K562 (cell line): ENCODE measurements around the gene SLC2A4. TPM values are rescaled to one million over a fixed set of nuclear protein-coding genes. Genes with fewer than 3 reads are reported as not detected.

Source experiments
- ARNT ChIP-seq, 2 experiments: fragments of 450-650 bp; IDR thresholded peaks; 2 replicates each; pipeline ENCODE4 v1.6.1; 2016; ENCODE audit warnings: mild to moderate bottlenecking in 1 of 2
- EGR1 ChIP-seq: fragments of 450-650 bp; conservative IDR thresholded peaks from 2 replicates; pipeline ENCODE4 v1.6.1; 2017; ENCODE audit warnings: mild to moderate bottlenecking
- GABPB1 ChIP-seq: sonication (generic); formaldehyde crosslinking; IDR thresholded peaks from 2 replicates; pipeline ENCODE4 v1.8.0; 2022; ENCODE audit warnings: mild to moderate bottlenecking, missing genetic modification reagents
- HNRNPH1 ChIP-seq: fragments of 200-400 bp; formaldehyde crosslinking; optimal IDR thresholded peaks from 2 replicates; pipeline ENCODE3; 2017; ENCODE audit warnings: low read depth, mild to moderate bottlenecking, low read length, moderate library complexity
- KAT7 ChIP-seq: sonication (generic); formaldehyde crosslinking; IDR thresholded peaks from 2 replicates; pipeline ENCODE4 v1.8.0; 2022; ENCODE audit warnings: missing genetic modification reagents, mild to moderate bottlenecking, borderline replicate concordance
- MTA3 ChIP-seq: fragments of 450-650 bp; formaldehyde crosslinking; IDR thresholded peaks from 2 replicates; pipeline ENCODE4 v1.6.1; 2017; ENCODE audit warnings: mild to moderate bottlenecking, borderline replicate concordance
- MXI1 ChIP-seq: IDR thresholded peaks from 2 replicates; pipeline ENCODE4 v1.6.1; 2011; ENCODE audit warnings: low read depth, mild to moderate bottlenecking, improper control_type of control experiment, low read length
- MYC ChIP-seq, 2 experiments: fragments of 250-450 bp in 1 of 2; sonication (Bioruptor Pico) in 1 of 2; IDR thresholded peaks; 2 replicates each; pipeline versions ENCODE4 v1.5.1 to v1.6.1; 2012 to 2021; ENCODE audit warnings: low read depth in 2 of 2, borderline replicate concordance in 1 of 2, improper control_type of control experiment in 1 of 2, low read length in 1 of 2, mild to moderate bottlenecking in 1 of 2, moderate library complexity in 1 of 2
- NFIC ChIP-seq: fragments of 450-650 bp; IDR thresholded peaks from 2 replicates; pipeline ENCODE4 v1.6.1; 2017; ENCODE audit warnings: mild to moderate bottlenecking, inconsistent platforms
- PCBP1 ChIP-seq: fragments of 200-400 bp; formaldehyde crosslinking; IDR thresholded peaks from 2 replicates; pipeline ENCODE4 v1.6.1; 2018; ENCODE audit warnings: mild to moderate bottlenecking, low read depth, low read length; ENCODE audit not compliant: poor library complexity, severe bottlenecking
- PHF8 ChIP-seq: fragments of 200-600 bp; sonication (generic); IDR thresholded peaks from 2 replicates; pipeline ENCODE4 v1.6.1; 2012; ENCODE audit warnings: mixed run types, mild to moderate bottlenecking, inconsistent platforms, low read length, moderate library complexity, borderline replicate concordance
- POLR2A ChIP-seq: fragments of 450-650 bp; conservative IDR thresholded peaks from 2 replicates; pipeline ENCODE4 v1.6.1; 2016
- POLR2H ChIP-seq: IDR thresholded peaks from 2 replicates; pipeline ENCODE4 v1.6.1; 2016; ENCODE audit warnings: missing genetic modification characterization, low read depth, mild to moderate bottlenecking, control low read depth, missing compliant biosample characterization, moderate library complexity
- RBFOX2 ChIP-seq: fragments of 200-400 bp; formaldehyde crosslinking; IDR thresholded peaks from 2 replicates; pipeline ENCODE4 v1.6.1; 2017; ENCODE audit warnings: low read depth, mild to moderate bottlenecking, low read length, moderate library complexity
- RBM22 ChIP-seq: fragments of 200-400 bp; formaldehyde crosslinking; IDR thresholded peaks from 2 replicates; pipeline ENCODE4 v1.6.1; 2018; ENCODE audit warnings: low read length, low read depth; ENCODE audit not compliant: poor library complexity, severe bottlenecking
- SPI1 ChIP-seq: IDR thresholded peaks from 2 replicates; pipeline ENCODE4 v1.6.1; 2011; ENCODE audit warnings: low read depth, low read length, control low read depth, borderline replicate concordance
- YY1 ChIP-seq, 3 experiments: IDR thresholded peaks; 2 replicates each; pipeline ENCODE4 v1.6.1; 2011; ENCODE audit warnings: low read length in 2 of 3, mild to moderate bottlenecking in 2 of 3, moderate library complexity in 2 of 3, borderline replicate concordance in 1 of 3, control low read depth in 1 of 3, low read depth in 1 of 3; ENCODE audit not compliant: insufficient read depth in 3 of 3, insufficient replicate concordance in 2 of 3, control insufficient read depth in 1 of 3, insufficient read length in 1 of 3; ENCODE audit errors: extremely low read depth in 1 of 3
- ZBTB1 ChIP-seq: sonication (generic); formaldehyde crosslinking; IDR thresholded peaks from 2 replicates; pipeline ENCODE4 v1.8.1; 2023; ENCODE audit warnings: missing genetic modification reagents, low read depth, mild to moderate bottlenecking, borderline replicate concordance
- ZBTB7A ChIP-seq: IDR thresholded peaks from 2 replicates; pipeline ENCODE4 v1.6.1; 2011; ENCODE audit warnings: low read depth, mild to moderate bottlenecking, low read length, moderate library complexity, borderline replicate concordance; ENCODE audit not compliant: control insufficient read depth
- ZNF780A ChIP-seq: fragments of 250-450 bp; sonication (Bioruptor Pico); IDR thresholded peaks from 2 replicates; pipeline ENCODE4 v1.5.0; 2021; ENCODE audit warnings: mild to moderate bottlenecking
- polyA plus RNA-seq, 8 experiments: library from polyadenylated mRNA; depleted of rRNA in 4 of 8; stranded (reverse) in 5 of 8; unstranded in 3 of 8; fragments of >200 nt; fragmentation: Nextera tagmentation in 2 of 8; fragmentation: Illumina TruSeq in 1 of 8; extraction: Ambion mirVana in 2 of 8; extraction: Trizol in 1 of 8; gene quantifications; 2 replicates each; pipeline versions ENCODE4 v1.2.1 to v1.2.3, GENCODE V29; 2011 to 2014; ENCODE audit warnings: inconsistent platforms in 1 of 8, missing spikeins in 1 of 8
- total RNA-seq, 7 experiments: library from RNA; depleted of rRNA in 6 of 7; stranded (reverse); fragments of >200 nt in 6 of 7; fragmentation: Illumina TruSeq in 2 of 7; extraction: Trizol in 2 of 7; gene quantifications; 2 replicates each; pipeline versions ENCODE4 v1.2.1 to v1.2.3, GENCODE V29; 2011 to 2021; ENCODE audit warnings: low replicate concordance in 1 of 7
- TF ChIP-seq, protein P1 (sequence below), 3 experiments: fragments of 200-800 bp in 1 of 3; sonication (Bioruptor generic) in 1 of 3; sonication (generic) in 1 of 3; formaldehyde crosslinking in 1 of 3; IDR thresholded peaks; 2 replicates each; pipeline versions ENCODE4 v1.6.1 to v1.8.0; 2016 to 2022; ENCODE audit warnings: mild to moderate bottlenecking in 2 of 3, missing compliant biosample characterization in 2 of 3, missing genetic modification characterization in 2 of 3, missing genetic modification reagents in 1 of 3
- TF ChIP-seq, protein P2 (sequence below): sonication (generic); formaldehyde crosslinking; IDR thresholded peaks from 2 replicates; pipeline ENCODE4 v1.9.0; 2022; ENCODE audit warnings: mild to moderate bottlenecking, missing genetic modification reagents
- TF ChIP-seq, protein P3 (sequence below), 2 experiments: fragments of 200-800 bp in 1 of 2; sonication (Bioruptor generic) in 1 of 2; sonication (generic) in 1 of 2; formaldehyde crosslinking in 1 of 2; IDR thresholded peaks in 1 of 2; conservative IDR thresholded peaks in 1 of 2; 2 replicates each; pipeline versions ENCODE4 v1.5.0 to v1.6.1; 2016 to 2020; ENCODE audit warnings: missing compliant biosample characterization in 1 of 2, missing genetic modification characterization in 1 of 2, missing genetic modification reagents in 1 of 2

The SLC2A4 gene
- total and polyA plus RNA-seq, 9 of the 15 experiments (the other 6 are each of a cell fraction or from before 2014, with no cell fraction given), result 0.74 to 3.5 (median 1.6) TPM

DNA sequence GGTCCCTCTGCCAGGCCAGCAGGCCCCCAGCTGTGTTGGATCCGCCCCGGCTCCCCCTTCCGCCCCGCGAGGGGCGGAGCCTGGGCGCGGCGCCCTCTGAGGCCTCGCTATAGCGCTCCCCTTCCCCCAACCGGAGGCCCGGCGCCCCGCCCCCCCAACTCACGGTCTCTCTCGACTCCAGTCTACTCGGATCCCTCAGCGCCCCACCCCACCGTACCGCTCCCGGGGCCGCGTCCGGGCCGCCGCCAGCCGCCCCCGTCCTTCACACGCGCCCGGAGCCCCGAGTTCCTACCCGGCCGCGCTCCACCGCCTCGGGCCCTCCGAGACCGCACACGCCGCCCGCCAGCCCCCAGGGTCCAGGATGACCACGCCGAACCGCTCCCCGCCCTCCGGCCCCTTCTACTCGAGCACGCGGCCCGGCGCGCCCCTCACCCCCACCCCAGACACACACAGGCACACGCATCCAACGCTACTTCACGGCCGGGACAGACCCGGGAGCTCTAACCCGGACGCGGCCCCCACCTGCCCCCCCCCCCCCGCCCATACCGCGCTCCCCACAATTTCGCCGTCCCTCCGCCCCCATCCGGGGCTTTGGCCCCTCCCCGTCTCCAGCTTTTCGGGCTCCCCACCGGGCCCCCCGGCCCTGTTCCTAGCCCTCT lies 43.6 kb upstream of the SLC2A4 start (continued):
- TF ChIP-seq, protein P1, sequence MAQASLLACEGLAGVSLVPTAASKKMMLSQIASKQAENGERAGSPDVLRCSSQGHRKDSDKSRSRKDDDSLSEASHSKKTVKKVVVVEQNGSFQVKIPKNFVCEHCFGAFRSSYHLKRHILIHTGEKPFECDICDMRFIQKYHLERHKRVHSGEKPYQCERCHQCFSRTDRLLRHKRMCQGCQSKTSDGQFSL (CRISPR knock-in tag; IDR thresholded peaks at IDR 0.05), result peak; percentile 73
- TF ChIP-seq, protein P1 (tag; IDR thresholded peaks at IDR 0.05), result peak in 1 of 2 experiments; percentile 93; a peak in 2 of 4 replicates
- TF ChIP-seq PHF8, result no peak; the same call in 1 of the 2 replicates
- peak; percentile 19; the same call in 1 of the 2 replicates for TF ChIP-seq GABPB1 (CRISPR knock-in tag)
- TF ChIP-seq EGR1, result no peak
- peak; percentile 73 for TF ChIP-seq PCBP1
- 0 out of 2 replicates have a peak, but pooled peaks have one; percentile 48 for TF ChIP-seq POLR2H (tag)
- TF ChIP-seq HNRNPH1, result no peak
- TF ChIP-seq SPI1, result no peak
- TF ChIP-seq POLR2A, result peak; percentile 55
- TF ChIP-seq ZNF780A, result no peak
- TF ChIP-seq, protein P2, sequence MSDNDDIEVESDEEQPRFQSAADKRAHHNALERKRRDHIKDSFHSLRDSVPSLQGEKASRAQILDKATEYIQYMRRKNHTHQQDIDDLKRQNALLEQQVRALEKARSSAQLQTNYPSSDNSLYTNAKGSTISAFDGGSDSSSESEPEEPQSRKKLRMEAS (CRISPR knock-in tag), result peak; percentile 25; the same call in 1 of the 2 replicates
- no peak for TF ChIP-seq YY1 (IDR thresholded peaks at IDR 0.05; ENCODE audit: borderline replicate concordance in 1 of 3, control insufficient read depth in 1 of 3, extremely low read depth in 1 of 3, insufficient read depth in 3 of 3, insufficient read length in 1 of 3, insufficient replicate concordance in 2 of 3, low read depth in 1 of 3, low read length in 2 of 3)
- TF ChIP-seq RBM22, result no peak
- TF ChIP-seq ARNT (IDR thresholded peaks at IDR 0.05), result no peak
- TF ChIP-seq KAT7 (CRISPR knock-in tag), result no peak
- TF ChIP-seq ZBTB7A, result peak; percentile 47; the same call in 1 of the 2 replicates
- peak; percentile 54; the same call in 1 of the 2 replicates for TF ChIP-seq ZBTB1
- 0 out of 2 replicates have a peak, but pooled peaks have one; percentile 15 for TF ChIP-seq MXI1
- TF ChIP-seq NFIC, result 0 out of 2 replicates have a peak, but pooled peaks have one; percentile 15
- TF ChIP-seq RBFOX2, result peak; percentile 75
- TF ChIP-seq MTA3, result no peak
- TF ChIP-seq, protein P3, sequence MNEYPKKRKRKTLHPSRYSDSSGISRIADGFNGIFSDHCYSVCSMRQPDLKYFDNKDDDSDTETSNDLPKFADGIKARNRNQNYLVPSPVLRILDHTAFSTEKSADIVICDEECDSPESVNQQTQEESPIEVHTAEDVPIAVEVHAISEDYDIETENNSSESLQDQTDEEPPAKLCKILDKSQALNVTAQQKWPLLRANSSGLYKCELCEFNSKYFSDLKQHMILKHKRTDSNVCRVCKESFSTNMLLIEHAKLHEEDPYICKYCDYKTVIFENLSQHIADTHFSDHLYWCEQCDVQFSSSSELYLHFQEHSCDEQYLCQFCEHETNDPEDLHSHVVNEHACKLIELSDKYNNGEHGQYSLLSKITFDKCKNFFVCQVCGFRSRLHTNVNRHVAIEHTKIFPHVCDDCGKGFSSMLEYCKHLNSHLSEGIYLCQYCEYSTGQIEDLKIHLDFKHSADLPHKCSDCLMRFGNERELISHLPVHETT (CRISPR knock-in tag; conservative IDR thresholded peaks at IDR 0.05 in 1 of 2, IDR thresholded peaks at IDR 0.05 in 1 of 2), result peak in 1 of 2 experiments; percentile 91; a peak in 2 of 4 replicates
- peak; percentile 60 for TF ChIP-seq MYC (IDR thresholded peaks at IDR 0.05; ENCODE audit: low read depth, low read length)
- TF ChIP-seq MYC (CRISPR knock-in tag; IDR thresholded peaks at IDR 0.05; ENCODE audit: borderline replicate concordance, low read depth), result no peak
